ENCODE data around the gene FHOD3.

Gene FHOD3

GRCh38 chr18:36706134-36706881 lies 408.8 kb downstream of the FHOD3 start:
- DNase-seq (ENCODE audit: low read depth), result peak; percentile 76
- H3K4me3 ChIP-seq (ENCODE audit: low read length), result no peak overlapping the region

GRCh38 chr18:36708366-36708765 lies 410.9 kb downstream of the FHOD3 start:
- DNase-seq (ENCODE audit: low read depth), result no peak
- no peak overlapping the region for H3K4me3 ChIP-seq (ENCODE audit: low read length)
- no peak for TF ChIP-seq CTCF (conservative IDR thresholded peaks at IDR 0.05; ENCODE audit: low read length)

More at GRCh38 chr18:36706134-36706881, 408.8 kb downstream of the FHOD3 start:
- peak; percentile 20 for TF ChIP-seq CTCF (conservative IDR thresholded peaks at IDR 0.05; ENCODE audit: low read length)

- H3K4me3 ChIP-seq (ENCODE audit: low read length), result no peak overlapping the region
- no peak for TF ChIP-seq CTCF (conservative IDR thresholded peaks at IDR 0.05; ENCODE audit: low read length)
- DNase-seq (ENCODE audit: low read depth), result no peak
Measured at GRCh38 chr18:36709315-36709714, 411.8 kb downstream of the FHOD3 start.

- DNase-seq (ENCODE audit: low read depth), result no peak
- H3K4me3 ChIP-seq (ENCODE audit: low read length), result no peak overlapping the region
- TF ChIP-seq CTCF (conservative IDR thresholded peaks at IDR 0.05; ENCODE audit: low read length), result no peak
Measured at GRCh38 chr18:36711014-36711725, 413.7 kb downstream of the FHOD3 start.

GRCh38 chr18:36711813-36712444 lies 414.4 kb downstream of the FHOD3 start:
- DNase-seq (ENCODE audit: low read depth), result peak; percentile 74
- H3K4me3 ChIP-seq (ENCODE audit: low read length), result no peak overlapping the region
- TF ChIP-seq CTCF (conservative IDR thresholded peaks at IDR 0.05; ENCODE audit: low read length), result no peak

- no peak for DNase-seq (ENCODE audit: low read depth)
- TF ChIP-seq CTCF (conservative IDR thresholded peaks at IDR 0.05; ENCODE audit: low read length), result peak; percentile 31; the same call in 1 of the 2 replicates
- no peak overlapping the region for H3K4me3 ChIP-seq (ENCODE audit: low read length)
Measured at GRCh38 chr18:36714476-36714875, 417.0 kb downstream of the FHOD3 start.
